ENCODE data around the gene ROCK2.
"Not testable (repeated sequence)": the region's sequence is repeated elsewhere in the genome, so short reads cannot be mapped to it uniquely, and the experiment has no call there.

The ROCK2 gene

GRCh38 chr2:11305958-11306357, 38.5 kb downstream of the ROCK2 start:
- DNase-seq = no peak

GRCh38 chr2:11305338-11305737, 39.1 kb downstream of the ROCK2 start:
- no peak for DNase-seq

- no peak for DNase-seq
Observed at GRCh38 chr2:11304476-11304875, 40.0 kb downstream of the ROCK2 start.

- no peak for DNase-seq
Observed at GRCh38 chr2:11303290-11304013, 41.0 kb downstream of the ROCK2 start.

- DNase-seq = no peak
Observed at GRCh38 chr2:11299439-11299838, 45.0 kb downstream of the ROCK2 start.

- DNase-seq = no peak
Observed at GRCh38 chr2:11298592-11298991, 45.8 kb downstream of the ROCK2 start.

- no peak for DNase-seq
Observed at GRCh38 chr2:11296401-11296800, 48.0 kb downstream of the ROCK2 start.

- no peak for DNase-seq
Observed at GRCh38 chr2:11292464-11293255, 51.8 kb downstream of the ROCK2 start.

GRCh38 chr2:11290713-11291112, 53.7 kb downstream of the ROCK2 start:
- DNase-seq = no peak

- no peak for DNase-seq
Observed at GRCh38 chr2:11290211-11290610, 54.2 kb downstream of the ROCK2 start.

GRCh38 chr2:11288431-11288830, 56.0 kb downstream of the ROCK2 start:
- no peak for DNase-seq

GRCh38 chr2:11286749-11287148, 57.7 kb downstream of the ROCK2 start:
- no peak for DNase-seq

- no peak for DNase-seq
Observed at GRCh38 chr2:11286323-11286722, 58.1 kb downstream of the ROCK2 start.

- DNase-seq = no peak
Observed at GRCh38 chr2:11285499-11285898, 58.9 kb downstream of the ROCK2 start.

GRCh38 chr2:11281186-11281585, 63.2 kb downstream of the ROCK2 start:
- no peak for DNase-seq

- DNase-seq = no peak
Observed at GRCh38 chr2:11280713-11281112, 63.7 kb downstream of the ROCK2 start.

- DNase-seq = no peak
Observed at GRCh38 chr2:11279398-11279797, 65.0 kb downstream of the ROCK2 start.

- DNase-seq = no peak
Observed at GRCh38 chr2:11278219-11278618, 66.2 kb downstream of the ROCK2 start.

- DNase-seq = no peak
Observed at GRCh38 chr2:11275910-11276309, 68.5 kb downstream of the ROCK2 start.

- no peak for DNase-seq
Observed at GRCh38 chr2:11270891-11271290, 73.5 kb downstream of the ROCK2 start.

GRCh38 chr2:11267931-11268330, 76.5 kb downstream of the ROCK2 start:
- DNase-seq = no peak

GRCh38 chr2:11264818-11265217, 79.6 kb downstream of the ROCK2 start:
- no peak for DNase-seq

GRCh38 chr2:11264007-11264406, 80.4 kb downstream of the ROCK2 start:
- no peak for DNase-seq

- no peak for DNase-seq
Observed at GRCh38 chr2:11263177-11263576, 81.3 kb downstream of the ROCK2 start.

GRCh38 chr2:11262438-11262837, 82.0 kb downstream of the ROCK2 start:
- DNase-seq = not testable (repeated sequence)

Data from activated CD4-positive, alpha-beta T cell treated with anti-CD3 and anti-CD28 coated beads, Interleukin-2, amount 50 U/mL, for 16 hours (primary cell).